Fibroblast of pulmonary artery (primary cell): ENCODE results near the gene UCK2.
A peak's percentile ranks its signal among the peaks of the same experiment; 100 is the strongest.

Experiments
- DNase-seq: peaks from one replicate; pipeline ENCODE4 v3.0.0-alpha.2; 2010; ENCODE audit warnings: low read depth
- H3K4me3 ChIP-seq: replicated peaks from 2 replicates; pipeline ENCODE4 v1.5.1; 2011; ENCODE audit warnings: low read depth, mild to moderate bottlenecking, control low read depth, low read length, moderate library complexity
- CTCF ChIP-seq: IDR thresholded peaks from 2 replicates; pipeline ENCODE4 v1.5.1; 2011; ENCODE audit warnings: mild to moderate bottlenecking, control low read depth, low read length, inconsistent platforms; ENCODE audit errors: missing control alignments

The UCK2 gene

GRCh38 chr1:165896277-165896676 lies 68.9 kb downstream of the UCK2 start:
- no peak for TF ChIP-seq CTCF
- no peak overlapping the region for H3K4me3 ChIP-seq
- DNase-seq, result peak; percentile 89

GRCh38 chr1:165897326-165898303 lies 70.2 kb downstream of the UCK2 start:
- no peak for TF ChIP-seq CTCF
- peak; percentile 56 for DNase-seq
- no peak overlapping the region for H3K4me3 ChIP-seq

- no peak overlapping the region for H3K4me3 ChIP-seq
- peak; percentile 96 for DNase-seq
- TF ChIP-seq CTCF, result no peak
Measured at GRCh38 chr1:165898837-165899236, 71.4 kb downstream of the UCK2 start.

- no peak overlapping the region for H3K4me3 ChIP-seq
- no peak for DNase-seq
- no peak for TF ChIP-seq CTCF
Measured at GRCh38 chr1:165899461-165899941, 72.1 kb downstream of the UCK2 start.

GRCh38 chr1:165900576-165901380 lies 73.4 kb downstream of the UCK2 start:
- H3K4me3 ChIP-seq, result no peak overlapping the region
- no peak for TF ChIP-seq CTCF
- peak; percentile 68 for DNase-seq

GRCh38 chr1:165902565-165902964 lies 75.2 kb downstream of the UCK2 start:
- no peak for DNase-seq
- no peak for TF ChIP-seq CTCF
- no peak overlapping the region for H3K4me3 ChIP-seq
